ENCODE results near the gene IFNAR1. TPM values are rescaled to one million over a fixed set of nuclear protein-coding genes. Genes with fewer than 3 reads are reported as not detected.

The IFNAR1 gene
- polyA plus RNA-seq, 1 donor from 2014 or later: 15.5 TPM

- no peak for TF ChIP-seq SMC3 (conservative IDR thresholded peaks at IDR 0.05; ENCODE audit: poor library complexity)
- TF ChIP-seq EP300 (conservative IDR thresholded peaks at IDR 0.05; ENCODE audit: poor library complexity, severe bottlenecking): no peak
- no peak for TF ChIP-seq TAF1 (IDR thresholded peaks at IDR 0.05; ENCODE audit: low read depth)
- TF ChIP-seq MXI1 (conservative IDR thresholded peaks at IDR 0.05; ENCODE audit: poor library complexity, severe bottlenecking): no peak
- TF ChIP-seq REST (IDR thresholded peaks at IDR 0.05; ENCODE audit: borderline replicate concordance): no peak
- TF ChIP-seq RAD21 (conservative IDR thresholded peaks at IDR 0.05): no peak
- no peak for TF ChIP-seq POLR2AphosphoS5 (IDR thresholded peaks at IDR 0.05)
- TF ChIP-seq CTCF (IDR thresholded peaks at IDR 0.05; ENCODE audit: poor library complexity, severe bottlenecking): no peak
- Histone ChIP-seq H3K4me3 (ENCODE audit: low read length) (no peak overlapping the region), H3K27ac (ENCODE audit: low read length) (no peak overlapping the region), H3K4me2 (ENCODE audit: low read length) (no peak overlapping the region), H3K9ac (ENCODE audit: low read length) (no peak overlapping the region), H3K79me2 (replicated peaks; ENCODE audit: insufficient read depth, low read length) (no peaks in the 10 kb centered on the region), H2AFZ (ENCODE audit: low read depth, low read length) (no peak overlapping the region), H4K20me1 (ENCODE audit: insufficient read depth) (no peaks in the 10 kb centered on the region), H3K36me3 (ENCODE audit: insufficient read depth, low read length) (peaks cover 8% of the 10 kb centered on the region), H3F3A (ENCODE audit: insufficient read depth, low read length, poor library complexity, severe bottlenecking) (no peaks in the 10 kb centered on the region), H3K9me3 (ENCODE audit: low read length) (no peaks in the 10 kb centered on the region), H3K27me3 (ENCODE audit: insufficient read depth, low read depth, low read length) (no peaks in the 10 kb centered on the region), H3K9me2 (ENCODE audit: insufficient read depth, low read length) (no peaks in the 10 kb centered on the region)
Observed at GRCh38 chr21:33355996-33356395, 31.2 kb downstream of the IFNAR1 start.

GRCh38 chr21:33357177-33357576 lies 32.4 kb downstream of the IFNAR1 start:
- Histone ChIP-seq H3K4me3 (ENCODE audit: low read length) (no peak overlapping the region), H3K79me2 (replicated peaks; ENCODE audit: insufficient read depth, low read length) (no peaks in the 10 kb centered on the region), H3K27ac (ENCODE audit: low read length) (no peak overlapping the region), H3K36me3 (ENCODE audit: insufficient read depth, low read length) (peaks cover 8% of the 10 kb centered on the region), H2AFZ (ENCODE audit: low read depth, low read length) (no peak overlapping the region), H3K4me2 (ENCODE audit: low read length) (no peak overlapping the region), H3K27me3 (ENCODE audit: insufficient read depth, low read depth, low read length) (no peaks in the 10 kb centered on the region), H3F3A (ENCODE audit: insufficient read depth, low read length, poor library complexity, severe bottlenecking) (no peaks in the 10 kb centered on the region), H4K20me1 (ENCODE audit: insufficient read depth) (no peaks in the 10 kb centered on the region), H3K9me2 (ENCODE audit: insufficient read depth, low read length) (no peaks in the 10 kb centered on the region), H3K9ac (ENCODE audit: low read length) (no peak overlapping the region), H3K9me3 (ENCODE audit: low read length) (no peaks in the 10 kb centered on the region)
- TF ChIP-seq REST (IDR thresholded peaks at IDR 0.05; ENCODE audit: borderline replicate concordance): no peak
- no peak for TF ChIP-seq RAD21 (conservative IDR thresholded peaks at IDR 0.05)
- no peak for TF ChIP-seq MXI1 (conservative IDR thresholded peaks at IDR 0.05; ENCODE audit: poor library complexity, severe bottlenecking)
- no peak for TF ChIP-seq TAF1 (IDR thresholded peaks at IDR 0.05; ENCODE audit: low read depth)
- TF ChIP-seq SMC3 (conservative IDR thresholded peaks at IDR 0.05; ENCODE audit: poor library complexity): no peak
- TF ChIP-seq EZH2 (IDR thresholded peaks at IDR 0.05; ENCODE audit: borderline replicate concordance, insufficient read depth, low read length, poor library complexity, severe bottlenecking): no peak
